HCT116 (cell line): ENCODE results near the gene KTN1. TPM values are rescaled to one million over a fixed set of nuclear protein-coding genes. Genes with fewer than 3 reads are reported as not detected.

Experiments used
- ATAC-seq: fragments of 200-7000 bp; cut with Tn5 transposase; 2 replicates; pipeline ENCODE4 v1.9.1; 2020; ENCODE audit warnings: mild to moderate bottlenecking, moderate library complexity
- BruUV-seq: library from RNA; stranded (reverse); fragments of 400-500 nt; replicated peaks from 2 replicates; lab custom pipeline; 2021; lab: Mats Ljungman, UMichigan
- CTCF ChIA-PET: fragments of 300-600 bp; sonication (Branson Sonifier 250); formaldehyde crosslinking; loops from one replicate; lab custom pipeline; 2021; ENCODE audit warnings: antibody characterized with exemption; lab: Charles Lee
- POLR2A ChIA-PET: fragments of 300-600, 350-600 bp; sonication (Branson Sonifier 250); formaldehyde crosslinking; loops from one replicate; lab custom pipeline; 2021; ENCODE audit warnings: antibody characterized with exemption; lab: Charles Lee
- RAD21 ChIA-PET, 2 experiments: fragments of 300-600 bp; sonication (Branson Sonifier 250); formaldehyde crosslinking; loops; one replicate each; lab custom pipeline; 2023; ENCODE audit warnings: low total read pairs in 2 of 2; ENCODE audit not compliant: uncharacterized antibody in 2 of 2, unreplicated experiment in 2 of 2, low non-redundant PET in 1 of 2; lab: Charles Lee
- DNase-seq: peaks from one replicate; pipeline ENCODE4 v3.0.0-alpha.2; 2010; ENCODE audit warnings: low read depth, low spot score
- H2AFZ ChIP-seq: fragments of 200-600 bp; shearing (Covaris generic), sonication (generic); 2 replicates; pipeline ENCODE4 v1.6.1; 2017; ENCODE audit warnings: low read depth, mixed run types, mixed read lengths, antibody characterized with exemption, low read length; ENCODE audit not compliant: poor library complexity, severe bottlenecking
- H3K27ac ChIP-seq: 2 replicates; pipeline ENCODE4 v1.5.1; 2012; ENCODE audit warnings: low read depth, low read length
- H3K27me3 ChIP-seq: fragments of 200-600 bp; sonication (generic); 2 replicates; pipeline ENCODE4 v1.6.1; 2016; ENCODE audit warnings: mixed run types, low read length, mixed read lengths; ENCODE audit not compliant: insufficient read depth
- H3K36me3 ChIP-seq, 2 experiments: fragments of 200-500 bp in 1 of 2; fragments of 200-600 bp in 1 of 2; sonication (Bioruptor generic) in 1 of 2; sonication (generic) in 1 of 2; 2 replicates each; pipeline versions ENCODE4 v1.5.1 to v1.6.1; 2014 to 2016; ENCODE audit warnings: low read length in 2 of 2, inconsistent platforms in 1 of 2, mixed read lengths in 1 of 2, mixed run types in 1 of 2; ENCODE audit not compliant: insufficient read depth in 2 of 2, control insufficient read depth in 1 of 2
- H3K4me1 ChIP-seq, 2 experiments: fragments of 200-600 bp in 1 of 2; sonication (generic) in 1 of 2; 2 replicates each; pipeline versions ENCODE4 v1.5.1 to v1.6.1; 2012 to 2017; ENCODE audit warnings: low read length in 2 of 2, inconsistent platforms in 1 of 2, mild to moderate bottlenecking in 1 of 2, mixed read lengths in 1 of 2, mixed run types in 1 of 2, moderate library complexity in 1 of 2; ENCODE audit not compliant: insufficient read depth in 2 of 2, control insufficient read depth in 1 of 2
- H3K4me2 ChIP-seq: fragments of 200-600 bp; sonication (generic); 2 replicates; pipeline ENCODE4 v1.6.1; 2017; ENCODE audit warnings: mixed run types, low read length, mixed read lengths
- H3K4me3 ChIP-seq, 2 experiments: fragments of 200-600 bp in 1 of 2; sonication (generic) in 1 of 2; replicated peaks in 1 of 2; 2 replicates each; pipeline ENCODE4 v1.5.1; 2011 to 2016; ENCODE audit warnings: low read length in 2 of 2, control low read depth in 1 of 2, low read depth in 1 of 2, mild to moderate bottlenecking in 1 of 2, mixed read lengths in 1 of 2, mixed run types in 1 of 2
- H3K79me2 ChIP-seq: fragments of 200-600 bp; sonication (generic); 2 replicates; pipeline ENCODE4 v1.6.1; 2017; ENCODE audit warnings: mild to moderate bottlenecking, mixed run types, low read length, moderate library complexity, mixed read lengths; ENCODE audit not compliant: insufficient read depth
- H3K9ac ChIP-seq: fragments of 200-600 bp; sonication (generic); 2 replicates; pipeline ENCODE4 v1.6.1; 2016; ENCODE audit warnings: low read length, mixed read lengths
- H3K9me2 ChIP-seq: fragments of 200-600 bp; sonication (generic), shearing (Covaris generic); 2 replicates; pipeline ENCODE4 v1.6.1; 2017; ENCODE audit warnings: mixed run types, mild to moderate bottlenecking, moderate library complexity; ENCODE audit not compliant: insufficient read depth
- H3K9me3 ChIP-seq, 2 experiments: fragments of 200-500 bp in 1 of 2; fragments of 200-600 bp in 1 of 2; sonication (Bioruptor generic) in 1 of 2; sonication (generic) in 1 of 2; 2 replicates each; pipeline ENCODE4 v1.6.1; 2014 to 2017; ENCODE audit warnings: low read length in 2 of 2, mixed read lengths in 2 of 2, inconsistent platforms in 1 of 2, low read depth in 1 of 2, mild to moderate bottlenecking in 1 of 2, mixed run types in 1 of 2, moderate library complexity in 1 of 2; ENCODE audit not compliant: control insufficient read depth in 1 of 2, insufficient read depth in 1 of 2
- H4K20me1 ChIP-seq: fragments of 200-600 bp; sonication (generic), shearing (Covaris generic); 2 replicates; pipeline ENCODE4 v1.6.1; 2017; ENCODE audit warnings: mixed run types, mild to moderate bottlenecking, moderate library complexity; ENCODE audit not compliant: insufficient read depth
- CBX3 ChIP-seq: IDR thresholded peaks from 2 replicates; pipeline ENCODE4 v1.6.1; 2012; ENCODE audit warnings: low read depth
- CEBPB ChIP-seq: IDR thresholded peaks from 2 replicates; pipeline ENCODE4 v1.6.1; 2012; ENCODE audit warnings: low read depth
- EGR1 ChIP-seq: IDR thresholded peaks from 2 replicates; pipeline ENCODE4 v1.6.1; 2012; ENCODE audit warnings: low read depth
- EZH2 ChIP-seq: fragments of 200-600 bp; sonication (generic); IDR thresholded peaks from 2 replicates; pipeline ENCODE4 v1.6.1; 2017; ENCODE audit warnings: antibody characterized with exemption, mixed run types
- JUND ChIP-seq: IDR thresholded peaks from 2 replicates; pipeline ENCODE4 v1.6.1; 2012
- POLR2A ChIP-seq: IDR thresholded peaks from 2 replicates; pipeline ENCODE4 v1.7.0; 2011; ENCODE audit warnings: borderline replicate concordance; ENCODE audit not compliant: insufficient read depth, insufficient read length; ENCODE audit errors: extremely low read depth
- POLR2AphosphoS5 ChIP-seq: IDR thresholded peaks from 2 replicates; pipeline ENCODE4 v1.6.1; 2011; ENCODE audit warnings: mild to moderate bottlenecking, low read depth, low read length, moderate library complexity
- RAD21 ChIP-seq: IDR thresholded peaks from 2 replicates; pipeline ENCODE4 v1.6.1; 2012; ENCODE audit warnings: low read depth, mild to moderate bottlenecking
- SIN3A ChIP-seq: IDR thresholded peaks from 2 replicates; pipeline ENCODE4 v1.6.1; 2012; ENCODE audit warnings: low read depth
- SP1 ChIP-seq: IDR thresholded peaks from 2 replicates; pipeline ENCODE4 v1.6.1; 2012; ENCODE audit warnings: low read depth
- SRF ChIP-seq: IDR thresholded peaks from 2 replicates; pipeline ENCODE4 v1.6.1; 2012; ENCODE audit warnings: low read depth
- YY1 ChIP-seq: IDR thresholded peaks from 2 replicates; pipeline ENCODE4 v1.6.1; 2011; ENCODE audit warnings: low read length, low read depth, moderate library complexity, mild to moderate bottlenecking; ENCODE audit not compliant: insufficient replicate concordance; ENCODE audit errors: extremely low read depth
- ZBTB33 ChIP-seq: IDR thresholded peaks from 2 replicates; pipeline ENCODE4 v1.6.1; 2011; ENCODE audit warnings: mild to moderate bottlenecking, low read length, moderate library complexity; ENCODE audit not compliant: insufficient replicate concordance; ENCODE audit errors: extremely low read depth
- ZFX ChIP-seq: fragments of 450-650 bp; IDR thresholded peaks from 2 replicates; pipeline ENCODE4 v1.6.1; 2017
- ZNF274 ChIP-seq: fragments of 200-500 bp; sonication (Bioruptor generic); IDR thresholded peaks from 2 replicates; pipeline ENCODE4 v1.6.1; 2014; ENCODE audit warnings: mild to moderate bottlenecking, low read depth, low read length, inconsistent platforms
- intact Hi-C: fragments of 100-400 bp; cut with micrococcal nuclease; formaldehyde crosslinking; loops from 2 replicates; pipeline ENCODE4 v1.10.0; 2022
- total RNA-seq: library from RNA; stranded (reverse); gene quantifications from one replicate; pipeline ENCODE4 v1.2.1, GENCODE V29; 2021; ENCODE audit not compliant: unreplicated experiment
- TF ChIP-seq, protein P1 (sequence below): IDR thresholded peaks from 2 replicates; pipeline ENCODE4 v1.6.1; 2012
- TF ChIP-seq, protein P2 (sequence below): IDR thresholded peaks from 2 replicates; pipeline ENCODE4 v1.6.1; 2012
- TF ChIP-seq, protein P3 (sequence below): IDR thresholded peaks from 2 replicates; pipeline ENCODE4 v1.6.1; 2012; ENCODE audit warnings: low read depth
- TF ChIP-seq, protein P4 (sequence below), 3 experiments: fragments of 200-600 bp in 1 of 3; sonication (generic) in 1 of 3; IDR thresholded peaks in 2 of 3; conservative IDR thresholded peaks in 1 of 3; 2 replicates each; pipeline ENCODE4 v1.5.1; 2012 to 2017; ENCODE audit warnings: low read depth in 2 of 3, low read length in 2 of 3, antibody characterized with exemption in 1 of 3, borderline replicate concordance in 1 of 3, control low read depth in 1 of 3, mild to moderate bottlenecking in 1 of 3, mixed read lengths in 1 of 3, mixed run types in 1 of 3, moderate library complexity in 1 of 3; ENCODE audit not compliant: insufficient read depth in 1 of 3

The KTN1 gene
- total RNA-seq, 1 experiment from 2014 or later: 105 TPM

DNA sequence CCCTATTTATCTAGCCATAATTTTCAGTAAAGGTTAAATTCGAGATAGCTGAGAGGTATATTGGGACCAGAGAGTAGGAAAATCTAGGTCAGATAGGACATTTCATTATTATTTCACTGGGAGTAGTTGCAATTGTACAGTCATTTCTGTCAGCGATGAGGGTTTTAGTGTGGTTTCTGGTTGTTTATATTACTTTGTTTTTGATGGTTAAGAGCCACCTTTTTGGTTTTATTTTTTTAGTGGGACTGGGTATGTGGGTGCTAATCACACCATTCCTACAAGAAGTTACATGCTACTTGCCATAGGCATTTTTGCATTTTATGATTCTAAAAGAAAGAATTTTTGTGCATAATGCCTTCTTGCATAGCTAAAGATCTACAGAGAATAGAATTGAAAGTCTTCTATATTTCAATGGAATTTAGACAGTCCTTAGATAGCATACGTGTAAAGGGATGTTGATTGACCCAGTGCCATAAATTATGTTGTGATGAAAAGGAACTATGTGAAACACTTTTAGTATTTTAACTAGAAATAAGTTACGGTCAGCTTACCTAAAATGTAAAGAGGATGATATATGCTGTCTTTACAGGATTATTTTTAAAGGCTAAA is 85.2 kb downstream of the KTN1 start:
- RAD21 ChIA-PET: no interaction called here
- intact Hi-C loops: no loop called here
- no peak overlapping the region for H3K27ac ChIP-seq
- no peak overlapping the region for H3K4me3 ChIP-seq
- CTCF ChIA-PET: interaction anchor here (1.6 kb wide), 1 partner anchor 237 kb away, joined by 3 read pairs; no protein-coding TSS in a partner anchor
- no peak for TF ChIP-seq YY1
- TF ChIP-seq, protein P1, sequence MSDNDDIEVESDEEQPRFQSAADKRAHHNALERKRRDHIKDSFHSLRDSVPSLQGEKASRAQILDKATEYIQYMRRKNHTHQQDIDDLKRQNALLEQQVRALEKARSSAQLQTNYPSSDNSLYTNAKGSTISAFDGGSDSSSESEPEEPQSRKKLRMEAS: no peak
- no peak for TF ChIP-seq SRF
- TF ChIP-seq, protein P2, sequence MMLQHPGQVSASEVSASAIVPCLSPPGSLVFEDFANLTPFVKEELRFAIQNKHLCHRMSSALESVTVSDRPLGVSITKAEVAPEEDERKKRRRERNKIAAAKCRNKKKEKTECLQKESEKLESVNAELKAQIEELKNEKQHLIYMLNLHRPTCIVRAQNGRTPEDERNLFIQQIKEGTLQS: no peak
- TF ChIP-seq ZFX: no peak
- no peak for TF ChIP-seq SIN3A
- TF ChIP-seq ZNF274: no peak
- TF ChIP-seq RAD21: no peak
- no peak for TF ChIP-seq SP1
- TF ChIP-seq EGR1: no peak
- TF ChIP-seq EZH2: no peak
- no peak for TF ChIP-seq POLR2A
- no peak for TF ChIP-seq JUND
- no peak for TF ChIP-seq CEBPB
- TF ChIP-seq, protein P3, sequence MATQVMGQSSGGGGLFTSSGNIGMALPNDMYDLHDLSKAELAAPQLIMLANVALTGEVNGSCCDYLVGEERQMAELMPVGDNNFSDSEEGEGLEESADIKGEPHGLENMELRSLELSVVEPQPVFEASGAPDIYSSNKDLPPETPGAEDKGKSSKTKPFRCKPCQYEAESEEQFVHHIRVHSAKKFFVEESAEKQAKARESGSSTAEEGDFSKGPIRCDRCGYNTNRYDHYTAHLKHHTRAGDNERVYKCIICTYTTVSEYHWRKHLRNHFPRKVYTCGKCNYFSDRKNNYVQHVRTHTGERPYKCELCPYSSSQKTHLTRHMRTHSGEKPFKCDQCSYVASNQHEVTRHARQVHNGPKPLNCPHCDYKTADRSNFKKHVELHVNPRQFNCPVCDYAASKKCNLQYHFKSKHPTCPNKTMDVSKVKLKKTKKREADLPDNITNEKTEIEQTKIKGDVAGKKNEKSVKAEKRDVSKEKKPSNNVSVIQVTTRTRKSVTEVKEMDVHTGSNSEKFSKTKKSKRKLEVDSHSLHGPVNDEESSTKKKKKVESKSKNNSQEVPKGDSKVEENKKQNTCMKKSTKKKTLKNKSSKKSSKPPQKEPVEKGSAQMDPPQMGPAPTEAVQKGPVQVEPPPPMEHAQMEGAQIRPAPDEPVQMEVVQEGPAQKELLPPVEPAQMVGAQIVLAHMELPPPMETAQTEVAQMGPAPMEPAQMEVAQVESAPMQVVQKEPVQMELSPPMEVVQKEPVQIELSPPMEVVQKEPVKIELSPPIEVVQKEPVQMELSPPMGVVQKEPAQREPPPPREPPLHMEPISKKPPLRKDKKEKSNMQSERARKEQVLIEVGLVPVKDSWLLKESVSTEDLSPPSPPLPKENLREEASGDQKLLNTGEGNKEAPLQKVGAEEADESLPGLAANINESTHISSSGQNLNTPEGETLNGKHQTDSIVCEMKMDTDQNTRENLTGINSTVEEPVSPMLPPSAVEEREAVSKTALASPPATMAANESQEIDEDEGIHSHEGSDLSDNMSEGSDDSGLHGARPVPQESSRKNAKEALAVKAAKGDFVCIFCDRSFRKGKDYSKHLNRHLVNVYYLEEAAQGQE: no peak
- TF ChIP-seq, protein P4, sequence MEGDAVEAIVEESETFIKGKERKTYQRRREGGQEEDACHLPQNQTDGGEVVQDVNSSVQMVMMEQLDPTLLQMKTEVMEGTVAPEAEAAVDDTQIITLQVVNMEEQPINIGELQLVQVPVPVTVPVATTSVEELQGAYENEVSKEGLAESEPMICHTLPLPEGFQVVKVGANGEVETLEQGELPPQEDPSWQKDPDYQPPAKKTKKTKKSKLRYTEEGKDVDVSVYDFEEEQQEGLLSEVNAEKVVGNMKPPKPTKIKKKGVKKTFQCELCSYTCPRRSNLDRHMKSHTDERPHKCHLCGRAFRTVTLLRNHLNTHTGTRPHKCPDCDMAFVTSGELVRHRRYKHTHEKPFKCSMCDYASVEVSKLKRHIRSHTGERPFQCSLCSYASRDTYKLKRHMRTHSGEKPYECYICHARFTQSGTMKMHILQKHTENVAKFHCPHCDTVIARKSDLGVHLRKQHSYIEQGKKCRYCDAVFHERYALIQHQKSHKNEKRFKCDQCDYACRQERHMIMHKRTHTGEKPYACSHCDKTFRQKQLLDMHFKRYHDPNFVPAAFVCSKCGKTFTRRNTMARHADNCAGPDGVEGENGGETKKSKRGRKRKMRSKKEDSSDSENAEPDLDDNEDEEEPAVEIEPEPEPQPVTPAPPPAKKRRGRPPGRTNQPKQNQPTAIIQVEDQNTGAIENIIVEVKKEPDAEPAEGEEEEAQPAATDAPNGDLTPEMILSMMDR (IDR thresholded peaks at IDR 0.05 in 2 of 3, conservative IDR thresholded peaks at IDR 0.05 in 1 of 3; ENCODE audit: borderline replicate concordance in 1 of 3, insufficient read depth in 1 of 3, low read depth in 2 of 3, low read length in 2 of 3): no peak
- TF ChIP-seq ZBTB33: no peak
- no peak for TF ChIP-seq CBX3
- no peak for TF ChIP-seq POLR2AphosphoS5
- TF ChIP-seq, all 23 proteins: peak for 0
- no peaks in the 10 kb centered on the region for H3K27me3 ChIP-seq
- no peak overlapping the region for H3K4me2 ChIP-seq
- no peak overlapping the region for H2AFZ ChIP-seq
- H4K20me1 ChIP-seq: 0 out of 2 replicates have a peak, but pooled peaks cover 3% of the 10 kb centered on the region
- H3K36me3 ChIP-seq: peaks cover 18 to 26% of the 10 kb centered on the region in 2 experiments
- BruUV-seq: no TSS peak
- POLR2A ChIA-PET: interaction anchor here (0.6 kb wide), 1 partner anchor 8 kb away, joined by 3 read pairs; no protein-coding TSS in a partner anchor
- no peak overlapping the region for H3K9ac ChIP-seq
- ATAC-seq (no peak), DNase-seq (no peak)
- H3K9me2 ChIP-seq: no peaks in the 10 kb centered on the region
- H3K4me1 ChIP-seq: no peaks in the 10 kb centered on the region
- H3K79me2 ChIP-seq: peaks cover 20% of the 10 kb centered on the region
- no peaks in the 10 kb centered on the region for H3K9me3 ChIP-seq
